GM19452 (cell line): Measurements from ENCODE around the gene NARF.
"Not testable (repeated sequence)": the region's sequence is repeated elsewhere in the genome, so short reads cannot be mapped to it uniquely, and the experiment has no call there.

Experiments used
- ATAC-seq: cut with Tn5 transposase; IDR thresholded peaks from one replicate; pipeline ENCODE4 v1.9.1; 2021; ENCODE audit not compliant: unreplicated experiment

The NARF gene

DNA sequence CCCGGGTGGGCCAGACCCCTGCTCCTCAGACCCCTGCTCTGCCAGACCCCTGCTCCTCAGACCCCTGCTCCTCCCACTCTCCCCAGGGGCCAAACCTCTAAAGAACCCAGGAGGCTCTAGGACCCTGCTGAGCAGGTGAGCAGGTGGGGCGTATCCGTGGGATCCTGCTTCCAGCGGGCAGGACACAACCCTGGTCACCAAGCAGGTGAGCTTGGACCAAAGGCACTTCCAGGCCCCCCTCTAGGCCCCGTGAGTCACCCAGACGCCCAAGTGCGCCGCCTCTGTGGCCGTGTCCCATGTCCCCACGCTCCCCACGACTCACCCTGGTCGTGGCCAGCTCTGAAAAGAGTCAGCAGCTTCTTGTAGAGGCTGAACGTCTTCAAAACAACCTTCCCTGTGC lies 13.0 kb upstream of the NARF start:
- no peak for ATAC-seq

DNA sequence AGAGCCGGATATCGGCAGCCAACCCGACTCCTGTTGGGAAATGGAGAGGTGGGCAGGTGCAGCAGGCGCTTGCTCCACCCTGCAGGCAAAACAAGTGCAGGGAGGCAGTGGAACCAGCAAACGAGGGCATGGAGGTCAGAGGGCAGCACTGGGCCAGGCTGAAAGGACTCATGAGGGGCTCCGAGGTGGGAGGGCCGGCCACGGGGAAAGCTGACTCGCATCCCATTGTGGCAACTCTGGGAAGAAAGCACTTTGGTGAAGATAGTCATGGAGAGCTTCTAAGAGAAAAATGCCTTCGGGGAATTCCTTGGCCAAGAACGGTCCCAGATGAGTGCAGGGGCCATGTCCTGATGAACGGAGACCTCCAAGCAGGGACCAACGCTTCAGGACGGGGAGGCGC lies 12.4 kb upstream of the NARF start:
- ATAC-seq: no peak

DNA sequence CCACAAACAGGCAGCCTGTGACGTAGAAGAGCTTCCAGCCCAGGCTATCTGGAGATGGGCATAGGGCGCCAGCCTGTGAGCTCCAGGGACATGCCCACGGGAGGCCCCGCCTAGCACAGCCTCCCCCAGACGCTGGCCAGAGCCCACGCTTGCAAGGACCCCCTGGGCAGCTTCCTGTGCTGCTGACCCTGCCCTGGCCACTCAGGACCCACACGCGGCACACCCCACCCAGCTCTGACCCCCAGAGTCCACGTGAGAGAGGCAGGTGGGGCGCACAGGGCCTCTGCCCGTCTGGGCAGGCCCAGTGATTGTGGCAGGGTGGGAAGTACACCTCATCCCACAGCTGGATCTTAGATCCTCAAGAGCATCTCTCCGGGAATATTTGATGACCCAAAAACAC lies 11.9 kb upstream of the NARF start:
- ATAC-seq: no peak

DNA sequence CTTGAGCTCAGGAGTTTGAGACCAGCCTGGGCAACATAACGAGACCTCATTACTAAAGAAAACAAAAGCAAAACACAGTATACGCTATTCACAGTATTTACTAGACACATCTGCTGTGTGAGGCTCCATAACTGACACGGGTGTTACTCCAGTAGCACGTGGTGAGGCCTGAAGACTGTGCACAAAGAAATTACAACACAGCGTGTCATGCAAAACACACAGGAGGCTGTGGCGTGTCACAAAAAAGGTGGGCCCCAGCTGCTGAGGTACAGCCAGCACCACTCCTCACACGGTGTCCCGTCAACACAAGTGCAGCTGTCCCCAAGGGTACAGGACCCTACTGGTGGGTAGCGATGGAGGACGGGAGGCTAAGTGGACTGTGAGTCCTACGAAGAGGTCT lies 10.7 kb upstream of the NARF start:
- ATAC-seq: no peak

DNA sequence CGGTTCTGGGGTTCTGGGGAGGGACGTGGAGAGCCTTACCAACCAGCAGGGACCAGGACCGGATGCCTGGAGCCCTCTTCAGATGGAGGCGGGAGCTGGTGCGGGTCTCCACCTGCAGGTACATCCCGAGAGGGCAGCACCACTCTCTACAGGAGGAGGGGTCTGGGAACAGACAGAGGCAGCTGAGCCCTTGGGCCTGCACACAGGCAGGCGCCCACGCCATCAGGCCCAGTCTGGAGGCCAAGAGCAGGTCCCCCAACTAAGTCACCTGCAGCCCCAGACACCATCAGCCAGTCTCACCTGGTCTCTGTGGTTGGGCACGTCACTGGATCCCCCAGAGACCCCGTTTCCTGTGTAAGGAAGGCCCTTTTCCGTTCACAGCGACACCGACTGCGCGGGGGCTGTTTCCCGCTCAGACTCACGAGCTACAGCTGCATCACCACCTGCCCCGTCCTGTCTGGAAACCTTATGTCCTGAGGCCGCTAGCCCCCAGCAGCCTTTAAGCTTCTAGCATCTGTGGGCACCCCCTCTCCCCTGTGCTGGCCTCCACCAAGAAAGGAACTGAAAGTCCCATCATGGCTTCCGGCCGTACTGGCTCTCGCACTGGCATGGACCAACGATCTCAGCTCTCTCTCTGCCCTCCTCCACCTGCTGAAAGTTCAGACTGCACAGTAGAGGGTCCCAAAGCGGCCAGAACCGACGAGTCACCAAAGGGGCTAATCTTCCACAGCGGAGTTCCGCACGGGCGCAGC lies 9.2 kb upstream of the NARF start:
- peak; percentile 62 for ATAC-seq

DNA sequence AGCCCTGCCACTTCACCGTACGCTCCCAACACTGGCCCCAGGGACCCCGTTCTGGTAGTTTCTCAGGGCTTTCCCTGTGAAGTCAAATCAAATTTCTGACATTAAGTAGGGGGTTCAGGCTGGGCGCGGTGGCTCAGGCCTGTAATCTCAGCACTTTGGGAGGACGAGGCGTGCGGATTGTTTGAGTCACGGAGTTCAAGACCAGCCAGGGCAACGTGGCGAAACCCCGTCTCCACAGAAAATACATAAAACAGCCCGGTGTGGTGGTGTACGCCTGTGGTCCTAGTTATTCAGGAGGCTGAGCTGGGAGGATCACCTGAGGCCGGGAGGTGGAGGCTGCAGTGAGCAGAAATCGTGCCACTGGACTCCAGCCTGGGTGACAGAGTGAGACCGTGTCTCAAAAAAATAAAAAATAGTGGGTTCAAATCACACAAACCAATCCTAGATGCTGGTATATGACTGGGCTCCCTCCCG lies 8.6 kb upstream of the NARF start:
- peak; percentile 2 for ATAC-seq

DNA sequence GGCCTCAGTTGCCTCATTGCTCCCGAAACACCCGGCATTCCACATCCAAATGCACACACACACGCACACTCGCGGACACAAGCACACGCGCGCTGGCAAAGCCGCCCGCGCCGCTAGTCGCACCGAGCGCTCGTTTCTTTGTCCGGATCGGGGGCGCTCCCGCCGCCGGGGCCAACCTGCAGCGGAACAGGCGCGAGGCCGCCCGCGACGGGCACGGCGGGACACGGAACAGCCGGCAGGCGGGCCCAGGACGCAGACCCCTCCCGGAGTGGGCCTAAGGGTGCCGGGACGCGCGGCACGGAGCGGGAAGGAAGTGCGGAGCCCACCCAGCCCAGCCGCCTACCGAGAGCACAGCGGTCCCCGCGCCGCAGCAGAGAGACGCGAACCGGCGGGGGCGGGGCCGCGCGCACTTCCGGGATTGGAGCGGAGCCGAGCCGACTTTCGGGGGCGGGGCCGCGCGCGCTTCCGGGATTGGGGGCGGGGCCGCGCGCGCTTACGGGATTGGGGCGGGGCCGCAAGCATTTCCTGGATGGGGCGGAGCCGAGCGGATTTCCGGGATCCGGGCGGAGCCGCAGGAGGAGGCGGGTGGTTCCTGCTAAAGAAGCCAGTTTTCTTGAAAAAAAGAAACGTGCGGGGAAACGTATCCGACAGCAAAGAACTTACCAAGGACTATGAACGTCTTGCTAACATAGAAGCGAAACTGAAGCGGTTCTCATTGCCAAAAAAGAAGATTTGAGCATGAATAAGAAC lies 8.0 kb upstream of the NARF start, which contains the start of gene CYBC1:
CYBC1 (minus strand) TSS at position 396 of the 750 bp plus-strand sequence. CDS start 1,498 bp downstream, outside the sequence.
- ATAC-seq: peak; percentile 52

DNA sequence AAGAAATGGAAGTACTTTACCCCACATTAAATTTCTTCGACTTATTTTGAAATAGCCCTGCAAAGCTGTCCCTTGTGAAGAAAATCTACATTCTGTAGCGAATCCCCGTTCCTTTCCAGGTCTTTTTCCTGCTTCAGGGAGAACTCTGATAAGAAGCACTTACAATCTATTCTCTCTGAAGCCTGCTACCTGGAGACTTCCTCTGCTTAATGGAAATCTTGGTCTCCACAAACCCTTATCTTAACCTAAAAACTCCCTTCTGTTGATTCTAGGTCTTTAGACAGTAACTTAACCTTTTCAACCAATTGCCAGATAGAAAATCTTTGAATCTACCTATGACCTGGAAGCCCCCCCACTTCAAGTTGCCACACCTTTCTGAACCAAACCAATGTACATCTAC lies 6.4 kb upstream of the NARF start:
- ATAC-seq: no peak

DNA sequence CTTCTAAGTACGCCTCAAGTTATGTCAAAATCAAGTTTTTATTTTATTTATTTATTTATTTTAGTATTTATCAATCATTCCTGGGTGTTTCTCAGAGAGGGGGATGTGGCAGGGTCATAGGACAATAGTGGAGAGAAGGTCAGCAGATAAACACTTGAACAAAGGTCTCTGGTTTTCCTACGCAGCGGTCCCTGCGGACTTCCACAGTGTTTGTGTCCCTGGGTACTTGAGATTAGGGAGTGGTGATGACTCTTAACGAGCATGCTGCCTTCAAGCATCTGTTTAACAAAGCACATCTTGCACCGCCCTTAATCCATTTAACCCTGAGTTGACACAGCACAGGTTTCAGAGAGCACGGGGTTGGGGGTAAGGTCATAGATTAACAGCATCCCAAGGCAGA lies 5.4 kb upstream of the NARF start:
- not testable (repeated sequence) for ATAC-seq

DNA sequence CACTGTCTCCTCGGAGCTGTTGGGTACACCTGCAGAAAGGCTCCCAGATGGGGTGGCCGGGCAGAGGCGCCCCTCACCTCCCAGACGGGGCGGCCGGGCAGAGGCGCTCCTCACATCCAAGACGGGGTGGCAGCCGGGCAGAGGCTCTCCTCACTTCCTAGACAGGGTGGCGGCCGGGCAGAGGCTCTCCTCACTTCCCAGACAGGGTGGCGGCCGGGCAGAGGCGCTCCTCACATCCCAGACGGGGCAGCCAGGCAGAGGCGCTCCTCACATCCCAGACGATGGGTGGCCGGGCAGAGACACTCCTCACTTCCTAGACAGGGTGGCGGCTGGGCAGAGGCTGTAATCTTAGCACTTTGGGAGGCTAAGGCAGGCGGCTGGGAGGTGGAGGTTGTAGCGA lies 4.8 kb upstream of the NARF start:
- ATAC-seq: not testable (repeated sequence)

DNA sequence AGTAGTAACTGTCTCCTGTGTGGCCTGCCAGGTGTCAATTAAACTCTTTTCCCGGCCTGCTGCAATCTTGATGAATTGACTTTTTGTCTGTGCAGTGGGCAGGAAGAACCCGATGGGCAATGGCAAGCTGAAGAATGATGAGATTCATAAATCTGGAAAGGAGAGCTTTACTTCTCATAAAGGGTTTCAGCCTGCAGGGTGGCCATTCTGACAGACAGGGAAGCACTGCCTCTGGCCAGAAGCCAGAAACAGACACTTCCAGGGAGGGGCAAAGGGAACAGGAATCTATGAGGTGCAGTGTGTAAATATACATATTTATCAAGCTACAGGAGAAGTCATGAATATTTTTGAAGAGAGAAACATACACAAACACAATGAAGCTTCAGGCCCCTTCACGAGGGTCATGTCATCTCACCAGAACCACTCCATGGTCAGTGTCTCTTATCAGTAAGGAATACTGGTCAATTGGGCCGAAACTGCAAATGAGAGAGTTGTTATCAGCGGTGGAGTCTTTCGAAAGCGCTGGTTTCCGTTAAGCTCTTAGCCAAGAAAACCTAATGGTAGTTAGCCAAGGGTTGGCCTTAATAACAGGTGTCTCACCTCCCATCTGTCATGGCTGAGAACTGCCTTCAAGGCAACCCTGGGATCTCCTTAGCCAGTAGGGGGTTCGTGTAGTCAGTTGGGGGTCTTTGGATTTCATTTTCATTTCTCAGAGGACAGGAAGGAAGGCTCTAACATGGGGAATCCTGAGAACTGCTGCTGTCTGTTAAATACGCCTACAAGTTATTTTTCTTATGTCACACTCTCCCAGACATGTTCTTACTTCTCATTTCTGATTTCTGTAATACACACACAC lies 1.2 kb upstream of the NARF start:
- ATAC-seq: no peak

DNA sequence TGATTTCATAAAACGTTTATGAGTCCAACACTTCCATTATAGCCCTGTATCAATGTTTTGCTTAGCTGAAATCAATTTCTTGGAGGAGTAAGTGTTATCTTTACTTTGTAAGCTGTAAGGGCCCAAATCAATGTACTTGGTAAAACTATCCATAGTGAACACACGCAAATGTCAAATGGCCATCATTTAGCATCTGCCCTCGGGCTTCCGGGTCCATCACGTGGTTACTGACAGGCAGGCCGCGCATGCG lies 687 bp upstream of the NARF start:
- no peak for ATAC-seq

DNA sequence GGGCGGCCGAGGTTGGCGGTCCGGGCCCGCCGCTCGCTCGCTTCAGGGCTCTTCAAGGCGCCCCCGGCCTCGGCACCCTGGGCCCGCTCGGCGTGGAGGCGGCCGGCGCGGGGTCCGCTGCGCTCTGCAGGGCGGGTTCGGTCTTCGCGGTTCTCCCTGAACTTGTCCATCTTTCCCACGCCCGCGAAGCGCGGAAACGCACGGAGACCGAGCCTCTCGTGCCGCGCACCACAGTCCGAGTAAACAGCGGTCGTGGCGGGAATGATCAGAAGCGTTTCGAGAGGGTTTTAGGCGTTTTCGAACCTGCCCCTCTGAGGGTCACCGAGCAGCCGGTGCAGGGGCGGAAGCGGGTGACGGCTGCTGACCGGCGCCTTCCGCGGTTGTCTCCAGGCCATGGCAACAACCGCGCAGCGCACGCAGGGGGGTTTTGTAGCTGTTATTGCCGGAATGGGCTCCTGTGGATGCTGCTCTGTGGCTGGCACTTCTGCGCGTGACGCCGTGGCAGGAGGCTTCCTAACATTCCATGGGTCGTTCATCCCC lies 414 bp downstream of the NARF start:
- ATAC-seq: no peak

DNA sequence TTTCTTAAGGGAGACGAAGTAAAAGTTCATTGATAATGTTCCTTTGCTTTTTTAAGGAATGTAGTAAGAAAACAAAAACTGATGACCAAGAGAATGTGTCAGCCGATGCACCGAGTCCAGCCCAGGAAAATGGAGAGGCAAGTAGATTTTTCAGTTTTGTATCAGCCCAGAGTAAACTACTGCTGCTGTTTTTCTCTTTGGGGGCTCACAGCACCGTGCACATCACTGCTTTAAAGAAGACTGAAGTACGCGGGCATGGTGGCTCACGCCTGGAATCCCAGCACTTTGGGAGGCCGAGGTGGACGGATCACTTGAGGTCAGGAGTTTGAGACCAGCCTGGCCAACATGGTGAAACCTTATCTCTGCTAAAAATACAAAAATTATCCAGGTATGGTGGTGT lies 1.4 kb downstream of the NARF start:
- not testable (repeated sequence) for ATAC-seq

DNA sequence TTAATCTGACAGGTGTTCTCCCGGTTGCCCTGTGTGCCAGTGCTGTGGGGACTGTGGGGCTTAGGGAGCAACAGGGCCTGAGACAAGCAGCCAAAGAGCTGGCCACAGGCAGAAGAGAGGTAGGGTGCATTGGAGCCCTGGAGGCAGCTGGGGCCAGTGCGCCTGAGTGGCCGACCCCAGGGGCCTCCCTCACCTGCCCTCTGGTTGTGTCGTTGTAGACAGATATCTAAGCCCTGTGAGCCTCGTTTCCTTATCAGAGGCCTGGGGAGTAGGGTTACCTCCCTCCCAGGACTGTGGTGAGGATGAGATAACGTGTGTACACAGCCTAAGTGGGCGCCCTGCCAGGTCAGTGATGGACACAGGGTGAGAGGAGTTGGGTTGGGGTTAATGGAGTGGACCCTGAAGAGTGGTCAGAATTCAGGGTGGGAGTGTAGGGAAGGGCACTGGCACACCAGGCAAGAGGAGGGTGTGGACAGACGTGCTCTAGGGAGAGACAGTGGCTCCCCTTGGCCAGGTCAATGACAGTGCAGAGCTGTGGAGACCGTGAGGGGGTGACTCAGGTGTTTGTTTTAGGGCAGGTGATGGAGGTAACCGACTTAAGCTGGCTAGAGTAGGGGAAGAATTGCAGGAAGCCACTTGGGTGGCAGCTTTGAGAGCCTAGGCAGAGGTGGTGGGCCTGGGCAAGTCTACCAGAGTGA lies 3.4 kb downstream of the NARF start:
- ATAC-seq: no peak

DNA sequence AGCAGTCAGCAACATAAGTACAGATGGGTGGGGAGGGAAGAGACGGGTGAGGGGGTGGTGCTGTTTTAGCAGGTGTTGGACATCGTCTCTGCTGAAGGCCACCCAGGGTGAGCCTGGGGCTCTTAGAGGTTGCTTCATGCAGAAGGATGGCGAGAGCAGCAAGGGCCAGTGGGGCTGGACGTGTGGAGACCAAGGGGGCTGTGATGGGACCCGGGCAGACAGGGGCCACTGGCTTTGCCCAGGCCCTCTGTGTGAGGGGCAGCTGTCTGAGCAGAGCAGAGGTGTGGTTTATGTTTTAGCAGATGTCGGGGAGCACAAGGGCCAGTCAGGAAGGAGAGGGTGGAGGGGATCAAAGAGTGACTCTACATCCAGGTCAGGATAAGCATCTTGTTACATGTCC lies 4.8 kb downstream of the NARF start:
- no peak for ATAC-seq

DNA sequence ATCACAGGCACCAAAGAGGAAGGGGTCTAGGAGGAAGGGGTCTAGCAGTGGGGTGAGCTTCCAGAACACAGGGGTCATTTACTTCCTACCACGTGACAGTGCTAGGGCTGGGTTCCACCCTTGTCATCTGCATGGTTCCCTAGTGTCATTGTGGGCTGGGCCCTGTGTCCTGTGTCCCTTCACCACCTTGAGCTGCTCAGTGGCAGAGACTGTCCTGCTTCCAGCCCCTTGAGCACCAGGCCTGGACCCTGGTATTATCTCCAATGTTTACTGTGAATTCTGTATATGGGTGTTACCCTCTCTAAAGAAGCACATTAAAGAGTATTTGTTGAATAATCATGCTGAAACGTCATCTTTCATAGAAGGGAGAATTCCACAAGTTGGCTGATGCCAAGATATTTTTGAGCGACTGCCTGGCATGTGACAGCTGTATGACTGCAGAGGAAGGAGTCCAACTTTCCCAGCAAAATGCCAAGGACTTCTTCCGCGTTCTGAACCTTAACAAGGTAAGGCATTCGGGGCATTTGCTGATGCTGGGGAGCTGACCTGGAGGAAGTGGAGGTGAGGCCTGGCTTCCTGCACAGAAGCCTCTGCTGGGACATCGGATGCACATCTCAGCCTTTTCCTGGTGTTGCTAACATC lies 5.5 kb downstream of the NARF start:
- ATAC-seq: no peak

DNA sequence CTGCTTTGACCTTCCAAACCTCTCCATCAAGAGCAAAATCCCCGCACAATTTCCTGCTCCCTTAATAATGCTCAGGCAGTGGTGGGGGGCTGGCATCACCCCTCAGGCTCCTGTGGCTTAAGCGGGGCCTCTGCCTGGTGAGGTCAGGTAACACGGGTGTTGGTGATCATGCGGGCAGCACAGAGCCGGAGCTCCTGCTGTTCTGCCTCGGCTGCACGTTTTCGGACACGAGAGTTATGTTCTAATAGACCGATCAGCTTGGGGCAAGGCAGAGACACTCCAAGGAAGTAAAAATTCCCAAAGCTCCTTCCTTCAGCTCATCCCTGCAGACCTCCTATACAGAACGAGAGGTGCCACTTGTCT lies 6.0 kb downstream of the NARF start:
- no peak for ATAC-seq

DNA sequence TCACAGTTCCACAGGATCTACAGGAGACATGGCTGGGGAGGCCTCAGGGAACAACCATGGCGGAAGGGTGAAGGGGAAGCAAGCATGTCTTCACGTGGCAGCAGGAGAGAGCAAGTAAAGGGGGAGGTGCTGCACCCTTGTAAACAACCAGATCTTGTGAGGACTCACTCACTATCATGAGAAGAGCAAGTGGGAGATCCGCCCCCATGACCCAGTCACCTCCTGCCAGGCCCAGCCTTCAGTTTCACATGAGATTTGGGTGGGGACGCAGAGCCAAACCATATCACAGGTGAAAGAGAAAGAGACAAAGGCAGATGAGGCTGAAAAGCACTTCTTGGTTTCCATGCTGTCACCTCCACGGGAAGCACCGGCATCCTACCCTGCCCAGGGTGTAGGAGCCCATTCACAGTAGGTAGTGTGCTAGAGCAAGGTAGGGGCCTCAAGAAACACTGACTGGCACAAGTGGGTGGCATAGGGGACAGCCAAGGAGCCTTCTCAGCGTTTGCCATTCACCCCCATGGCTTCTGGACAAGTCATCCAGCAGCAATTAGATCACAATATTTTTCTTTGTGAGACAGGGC lies 6.6 kb downstream of the NARF start:
- no peak for ATAC-seq

DNA sequence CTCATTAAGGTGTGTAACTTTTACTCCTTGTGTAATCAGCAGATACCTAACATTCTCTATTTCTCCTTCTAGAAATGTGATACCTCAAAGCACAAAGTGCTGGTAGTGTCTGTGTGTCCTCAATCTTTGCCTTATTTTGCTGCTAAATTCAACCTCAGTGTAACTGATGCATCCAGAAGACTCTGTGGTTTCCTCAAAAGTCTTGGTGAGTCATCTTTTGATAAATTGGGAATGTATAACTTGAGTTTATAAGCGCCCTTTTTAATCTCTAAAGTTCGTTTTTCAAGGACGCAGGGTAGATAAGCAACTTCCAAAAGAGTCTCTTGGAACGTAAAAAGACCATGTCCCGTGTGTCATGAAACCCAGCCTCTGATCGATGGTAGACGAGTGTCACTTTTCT lies 10.2 kb downstream of the NARF start:
- no peak for ATAC-seq
